Measurements from ENCODE around the gene MPZL3.

Gene MPZL3

DNA sequence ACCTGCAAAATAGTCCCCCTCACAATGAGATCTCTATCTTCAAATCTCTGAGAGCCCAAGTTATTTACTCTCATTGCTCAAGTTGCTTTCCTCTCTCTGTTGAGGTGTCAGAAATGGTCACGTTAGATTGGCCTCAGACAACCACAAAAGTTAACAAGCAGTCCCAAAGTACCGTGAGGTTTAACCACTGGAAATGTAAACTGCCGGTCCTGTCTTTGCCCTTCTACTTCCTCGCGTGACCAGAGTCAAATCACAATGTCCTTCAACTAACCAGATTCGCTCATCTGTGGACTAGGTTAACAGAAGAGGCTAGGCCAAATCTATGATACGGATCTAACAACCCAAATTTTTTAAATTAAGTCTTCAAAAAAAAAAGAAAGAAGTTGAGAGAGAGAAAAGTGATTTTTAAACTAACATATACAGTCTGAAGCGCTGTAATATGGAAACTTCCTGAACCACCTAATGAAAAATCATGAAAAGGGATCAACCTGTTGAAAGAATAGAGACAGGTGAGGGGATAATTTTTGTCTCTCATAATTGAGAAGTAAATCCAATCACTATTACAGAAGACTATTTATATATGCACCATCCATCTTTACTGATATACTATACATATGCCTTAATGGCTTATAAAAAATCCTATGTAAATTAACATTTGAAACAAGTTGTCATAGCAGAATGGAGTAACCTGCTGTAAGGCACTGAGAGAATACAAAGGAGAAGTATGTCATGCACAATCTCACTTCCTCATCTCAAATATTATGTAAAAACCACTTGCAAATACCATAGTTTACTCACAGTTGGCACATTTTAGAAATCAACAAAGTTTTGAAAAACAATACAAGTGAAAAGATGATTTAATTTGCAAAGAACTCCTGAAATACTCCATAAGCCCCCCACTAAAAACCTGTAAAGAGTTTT, 24.0 kb downstream of the MPZL3 start:
- no peak for DNase-seq (ENCODE audit: low read depth)
- no peak overlapping the region for H3K4me3 ChIP-seq (ENCODE audit: low read depth, low read length)
- TF ChIP-seq, protein P1, sequence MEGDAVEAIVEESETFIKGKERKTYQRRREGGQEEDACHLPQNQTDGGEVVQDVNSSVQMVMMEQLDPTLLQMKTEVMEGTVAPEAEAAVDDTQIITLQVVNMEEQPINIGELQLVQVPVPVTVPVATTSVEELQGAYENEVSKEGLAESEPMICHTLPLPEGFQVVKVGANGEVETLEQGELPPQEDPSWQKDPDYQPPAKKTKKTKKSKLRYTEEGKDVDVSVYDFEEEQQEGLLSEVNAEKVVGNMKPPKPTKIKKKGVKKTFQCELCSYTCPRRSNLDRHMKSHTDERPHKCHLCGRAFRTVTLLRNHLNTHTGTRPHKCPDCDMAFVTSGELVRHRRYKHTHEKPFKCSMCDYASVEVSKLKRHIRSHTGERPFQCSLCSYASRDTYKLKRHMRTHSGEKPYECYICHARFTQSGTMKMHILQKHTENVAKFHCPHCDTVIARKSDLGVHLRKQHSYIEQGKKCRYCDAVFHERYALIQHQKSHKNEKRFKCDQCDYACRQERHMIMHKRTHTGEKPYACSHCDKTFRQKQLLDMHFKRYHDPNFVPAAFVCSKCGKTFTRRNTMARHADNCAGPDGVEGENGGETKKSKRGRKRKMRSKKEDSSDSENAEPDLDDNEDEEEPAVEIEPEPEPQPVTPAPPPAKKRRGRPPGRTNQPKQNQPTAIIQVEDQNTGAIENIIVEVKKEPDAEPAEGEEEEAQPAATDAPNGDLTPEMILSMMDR (IDR thresholded peaks at IDR 0.05; ENCODE audit: control insufficient read depth, extremely low read depth, insufficient read depth): no peak

DNA sequence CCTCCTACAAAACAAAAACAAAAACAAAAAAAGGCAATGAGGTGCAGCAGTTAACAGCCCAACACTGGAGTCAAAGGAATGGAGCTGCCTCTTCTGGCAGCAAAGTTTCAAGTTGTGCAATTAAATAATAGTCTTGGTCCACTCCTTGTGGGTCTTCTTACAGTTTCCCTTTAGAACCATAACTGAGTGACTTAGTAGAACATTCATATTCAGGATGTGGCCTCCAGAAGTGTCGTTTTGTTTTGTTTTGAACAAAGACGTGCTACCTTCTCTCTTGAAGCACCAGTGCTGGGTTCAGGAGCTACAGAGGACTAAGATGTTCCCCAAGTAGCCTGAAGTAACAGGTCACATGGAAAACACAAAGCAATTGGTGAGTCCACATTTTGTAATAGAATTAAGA, 25.4 kb downstream of the MPZL3 start:
- no peak for DNase-seq (ENCODE audit: low read depth)
- TF ChIP-seq, protein P1 (IDR thresholded peaks at IDR 0.05; ENCODE audit: control insufficient read depth, extremely low read depth, insufficient read depth): no peak
- H3K4me3 ChIP-seq (ENCODE audit: low read depth, low read length): no peak overlapping the region

DNA sequence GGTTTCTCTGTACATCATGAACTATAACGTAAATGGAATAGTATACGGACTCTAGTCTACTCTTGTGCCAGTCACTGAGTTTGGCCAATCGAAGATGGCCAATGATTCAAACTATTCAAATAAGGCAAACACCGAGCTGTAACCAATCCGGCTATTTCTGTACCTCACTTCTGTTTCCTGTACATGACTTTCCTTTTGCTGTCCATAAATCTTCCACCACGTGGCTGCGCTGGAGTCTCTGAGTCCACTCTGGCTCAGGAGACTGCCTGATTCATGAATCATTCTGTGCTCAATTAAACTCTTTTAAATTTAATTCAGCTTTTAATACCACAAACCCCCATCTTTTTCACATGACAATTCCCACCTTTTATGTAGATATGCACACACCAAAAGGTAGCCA, 25.9 kb downstream of the MPZL3 start:
- H3K4me3 ChIP-seq (ENCODE audit: low read depth, low read length): no peak overlapping the region
- no peak for DNase-seq (ENCODE audit: low read depth)
- TF ChIP-seq, protein P1 (IDR thresholded peaks at IDR 0.05; ENCODE audit: control insufficient read depth, extremely low read depth, insufficient read depth): no peak

DNA sequence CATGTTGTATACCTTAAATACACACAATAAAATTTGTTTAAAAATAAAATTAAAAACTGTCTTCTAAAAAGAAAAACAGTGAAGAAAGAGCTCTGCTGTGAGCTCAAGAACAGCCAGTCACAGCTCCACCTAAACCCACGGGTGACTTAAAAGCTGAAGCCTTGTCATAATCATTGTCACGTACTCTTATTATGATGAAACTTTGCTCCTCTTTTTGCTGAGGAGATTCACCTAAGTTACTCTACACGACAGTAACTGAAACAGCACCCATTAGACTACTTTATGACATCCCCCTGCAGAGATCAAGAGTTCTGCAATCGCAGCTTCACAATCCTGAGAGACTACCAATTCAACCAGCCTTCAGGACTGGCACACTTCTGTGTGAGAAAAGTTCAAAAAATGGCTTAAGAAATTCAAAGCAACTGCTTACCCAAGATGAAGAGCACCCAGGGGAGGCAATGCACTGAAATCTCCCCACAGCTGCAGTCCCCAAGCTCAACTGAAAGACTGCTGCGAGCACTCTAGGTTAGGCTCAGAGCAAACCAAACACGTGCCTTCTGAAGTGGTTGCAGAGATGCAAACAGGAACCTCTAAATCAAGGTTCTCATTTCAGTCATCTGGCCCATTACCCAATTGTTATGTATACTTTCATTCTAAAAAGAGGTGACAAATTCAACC, 27.5 kb downstream of the MPZL3 start, which contains the start of gene JAML:
Gene JAML, minus strand, starts transcription at position 501 of the 678 bp plus-strand sequence. CDS start 10,145 bp downstream, outside the sequence.
- TF ChIP-seq, protein P1 (IDR thresholded peaks at IDR 0.05; ENCODE audit: control insufficient read depth, extremely low read depth, insufficient read depth): no peak
- no peak within 1 kb of the TSS for H3K4me3 ChIP-seq (ENCODE audit: low read depth, low read length)
- DNase-seq (ENCODE audit: low read depth): no peak

DNA sequence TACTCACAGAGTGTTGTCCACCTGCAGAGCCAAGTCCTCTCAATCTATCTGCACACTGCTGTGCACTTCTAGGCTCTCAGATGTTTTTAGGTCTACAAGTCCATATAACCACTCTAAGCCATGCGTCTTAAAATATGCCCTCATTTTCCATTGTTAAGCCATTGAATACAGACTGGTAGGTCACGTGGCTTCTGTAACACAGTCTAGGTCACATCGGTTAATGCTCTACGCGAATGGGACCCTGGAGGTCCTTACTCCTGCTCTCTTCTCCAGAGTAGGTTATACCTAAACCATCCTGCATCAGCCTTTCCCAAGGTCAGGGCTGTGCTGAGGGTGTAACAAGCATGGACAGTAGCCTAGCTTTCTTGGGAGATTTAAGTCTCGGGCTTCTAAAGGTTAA, 28.2 kb downstream of the MPZL3 start:
- DNase-seq (ENCODE audit: low read depth): no peak
- H3K4me3 ChIP-seq (ENCODE audit: low read depth, low read length): no peak overlapping the region
- TF ChIP-seq, protein P1 (IDR thresholded peaks at IDR 0.05; ENCODE audit: control insufficient read depth, extremely low read depth, insufficient read depth): no peak

DNA sequence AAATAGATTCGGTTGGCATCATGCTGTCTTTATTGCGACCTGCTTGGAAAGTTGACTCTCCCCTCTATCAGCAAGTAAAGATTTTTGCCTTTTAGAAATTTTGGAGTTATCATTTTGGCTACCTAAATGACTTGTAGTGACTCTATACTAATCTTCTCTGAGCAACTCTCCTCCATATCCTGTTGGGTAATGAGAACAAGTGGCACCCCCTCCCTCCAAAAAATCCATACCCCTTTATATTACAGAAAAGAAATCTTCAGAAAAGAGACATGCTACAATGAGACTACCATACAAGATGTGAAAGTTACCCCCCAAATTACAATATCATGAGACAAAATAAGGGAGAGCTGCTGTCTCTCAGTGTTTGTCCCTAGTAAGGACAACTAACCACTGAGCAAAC, 28.6 kb downstream of the MPZL3 start:
- no peak overlapping the region for H3K4me3 ChIP-seq (ENCODE audit: low read depth, low read length)
- no peak for DNase-seq (ENCODE audit: low read depth)
- TF ChIP-seq, protein P1 (IDR thresholded peaks at IDR 0.05; ENCODE audit: control insufficient read depth, extremely low read depth, insufficient read depth): no peak

Data from LNCaP clone FGC (cell line).